CD14-positive monocyte (primary cell): ENCODE data around the gene SMG6. TPM values are rescaled to one million over a fixed set of nuclear protein-coding genes. Genes with fewer than 3 reads are reported as not detected.

Experiments used
- DNase-seq, 3 donors: peaks; one replicate each; pipeline ENCODE4 v3.0.0-alpha.2; 2011 to 2022
- H2AFZ ChIP-seq: 2 replicates; pipeline ENCODE4 v1.6.0; 2012; ENCODE audit warnings: mild to moderate bottlenecking, low read depth, low read length, inconsistent platforms; ENCODE audit not compliant: insufficient read depth, poor library complexity, severe bottlenecking
- H3K27ac ChIP-seq, 2 donors: 1 replicate in 1 of 2; 2 replicates in 1 of 2; pipeline ENCODE4 v1.5.1; 2012 to 2013; ENCODE audit warnings: low read length in 2 of 2, control low read depth in 1 of 2, inconsistent platforms in 1 of 2, low read depth in 1 of 2, mild to moderate bottlenecking in 1 of 2
- H3K27me3 ChIP-seq, 2 donors: one replicate each; pipeline versions ENCODE4 v1.6.0 to v1.6.1; 2011 to 2013; ENCODE audit warnings: low read length in 2 of 2; ENCODE audit not compliant: control insufficient read depth in 2 of 2, insufficient read depth in 2 of 2
- H3K36me3 ChIP-seq, 2 donors: replicated peaks in 1 of 2; 1 replicate in 1 of 2; 2 replicates in 1 of 2; pipeline versions ENCODE4 v1.5.1 to v1.6.1; 2012 to 2013; ENCODE audit warnings: low read length in 2 of 2, control low read depth in 1 of 2, inconsistent platforms in 1 of 2, mild to moderate bottlenecking in 1 of 2; ENCODE audit not compliant: insufficient read depth in 2 of 2, control insufficient read depth in 1 of 2
- H3K4me1 ChIP-seq, 2 donors: 1 replicate in 1 of 2; 2 replicates in 1 of 2; pipeline versions ENCODE4 v1.5.1 to v1.6.1; 2012 to 2013; ENCODE audit warnings: low read length in 2 of 2, control low read depth in 1 of 2, inconsistent platforms in 1 of 2, mild to moderate bottlenecking in 1 of 2, moderate library complexity in 1 of 2; ENCODE audit not compliant: insufficient read depth in 2 of 2, control insufficient read depth in 1 of 2
- H3K4me2 ChIP-seq: replicated peaks from 2 replicates; pipeline ENCODE3; 2012; ENCODE audit warnings: low read length, moderate library complexity, mild to moderate bottlenecking; ENCODE audit not compliant: poor library complexity, severe bottlenecking; ENCODE audit errors: extremely low read depth
- H3K4me3 ChIP-seq, 3 experiments: fragments of 200-600 bp in 1 of 3; sonication (generic) in 1 of 3; replicated peaks in 1 of 3; 1 replicate in 2 of 3; 2 replicates in 1 of 3; pipeline ENCODE4 v1.5.1; 2011 to 2013; ENCODE audit warnings: low read length in 3 of 3, mild to moderate bottlenecking in 3 of 3, control low read depth in 2 of 3, low read depth in 2 of 3, inconsistent platforms in 1 of 3, moderate library complexity in 1 of 3
- H3K79me2 ChIP-seq: 2 replicates; pipeline ENCODE4 v1.6.0; 2012; ENCODE audit warnings: mild to moderate bottlenecking, control low read depth, inconsistent platforms, low read length, moderate library complexity; ENCODE audit not compliant: insufficient read depth
- H3K9ac ChIP-seq: 2 replicates; pipeline ENCODE4 v1.6.0; 2017; ENCODE audit warnings: low read length, mild to moderate bottlenecking; ENCODE audit not compliant: insufficient read depth, poor library complexity, severe bottlenecking
- H3K9me3 ChIP-seq, 2 donors: replicated peaks in 1 of 2; 1 replicate in 1 of 2; 2 replicates in 1 of 2; pipeline versions ENCODE4 v1.5.1 to v1.6.1; 2012 to 2013; ENCODE audit warnings: low read length in 2 of 2, control low read depth in 1 of 2; ENCODE audit not compliant: control insufficient read depth in 1 of 2, insufficient read depth in 1 of 2
- H4K20me1 ChIP-seq: 2 replicates; pipeline ENCODE4 v1.6.0; 2012; ENCODE audit warnings: mild to moderate bottlenecking, low read length, control low read depth, moderate library complexity; ENCODE audit not compliant: insufficient read depth
- H3K27ac Mint-ChIP-seq, 7 donors: one replicate each; pipeline ENCODE4 v1.8.0; 2020; ENCODE audit warnings: mild to moderate bottlenecking in 7 of 7, mixed read lengths in 7 of 7, moderate library complexity in 6 of 7, inconsistent platforms in 2 of 7
- H3K27me3 Mint-ChIP-seq, 3 donors: one replicate each; pipeline ENCODE4 v1.8.0; 2021 to 2022; ENCODE audit warnings: low read depth in 3 of 3, mild to moderate bottlenecking in 3 of 3, mixed read lengths in 3 of 3, moderate library complexity in 3 of 3, inconsistent platforms in 1 of 3
- H3K36me3 Mint-ChIP-seq, 2 donors: one replicate each; pipeline ENCODE4 v1.8.0; 2020; ENCODE audit warnings: mixed read lengths in 2 of 2, inconsistent platforms in 1 of 2, mild to moderate bottlenecking in 1 of 2
- H3K4me1 Mint-ChIP-seq: one replicate; pipeline ENCODE4 v1.8.0; 2020; ENCODE audit warnings: mild to moderate bottlenecking, mixed read lengths
- H3K4me3 Mint-ChIP-seq, 2 donors: one replicate each; pipeline ENCODE4 v1.8.0; 2020; ENCODE audit warnings: mild to moderate bottlenecking in 2 of 2, mixed read lengths in 2 of 2, moderate library complexity in 1 of 2
- H3K9me3 Mint-ChIP-seq, 7 donors: one replicate each; pipeline ENCODE4 v1.8.0; 2020 to 2022; ENCODE audit warnings: mixed read lengths in 7 of 7, mild to moderate bottlenecking in 6 of 7, moderate library complexity in 6 of 7, inconsistent platforms in 2 of 7
- WGBS: methylation state at CpG from one replicate; pipeline ENCODE4 v1.1.5; 2013; ENCODE audit warnings: missing lambda C conversion rate; ENCODE audit not compliant: insufficient coverage; 5-methylcytosine and 5-hydroxymethylcytosine counted together
- intact Hi-C, 2 donors: fragments of 100-400 bp; cut with micrococcal nuclease; formaldehyde crosslinking; loops; one replicate each; pipeline versions ENCODE4 v1.15.0 to v1.15.1; 2023
- polyA plus RNA-seq, 3 donors: library from polyadenylated mRNA; depleted of rRNA in 1 of 3; unstranded in 2 of 3; stranded (reverse) in 1 of 3; fragments of 300-500 nt in 2 of 3; fragments of >200 nt in 1 of 3; fragmentation: Illumina TruSeq in 2 of 3; gene quantifications; 1 replicate in 2 of 3; 2 replicates in 1 of 3; pipeline ENCODE4 v1.2.3, GENCODE V29; 2012 to 2021
- TF ChIP-seq, protein P1 (sequence below): fragments of 200-600 bp; IDR thresholded peaks from one replicate; pipeline ENCODE4 v1.8.0; 2022; ENCODE audit warnings: antibody characterized with exemption, mild to moderate bottlenecking

The SMG6 gene
- polyA plus RNA-seq, 3 donors, result 0.67 to 7.1 (median 1.1) TPM

DNA sequence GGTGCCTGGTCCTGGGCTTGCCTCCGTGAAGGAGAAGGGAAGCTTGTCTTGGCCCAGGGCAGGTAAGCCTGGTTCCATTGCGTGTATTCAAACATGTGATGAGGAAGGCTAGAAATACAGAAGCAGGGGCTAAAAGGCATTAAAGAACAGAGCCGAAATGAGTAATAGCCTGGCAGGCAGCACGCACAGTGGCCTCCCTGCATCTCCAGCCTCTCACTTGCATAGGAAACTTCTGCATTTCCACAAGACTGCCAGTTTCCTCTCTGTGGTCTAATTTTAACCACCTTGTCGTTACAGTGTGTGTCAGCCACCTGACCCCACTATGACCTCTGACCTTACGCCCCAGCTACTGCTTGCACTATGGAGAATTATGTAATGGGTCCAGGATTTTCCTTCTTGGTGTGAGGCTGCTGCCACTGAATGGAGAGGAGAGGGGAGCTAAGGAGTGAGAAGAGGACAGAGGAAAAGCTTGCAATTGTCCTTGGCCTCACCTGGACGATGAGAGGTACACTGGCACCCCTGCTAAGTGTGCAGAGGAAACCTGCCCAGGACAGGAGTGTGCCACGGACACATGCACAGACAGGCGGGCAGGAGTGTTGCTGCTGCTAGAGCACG lies 215.9 kb downstream of the SMG6 start:
- Histone ChIP-seq H3K9me3 (no peaks in the 10 kb centered on the region), H3K27me3 (peaks cover 0 to 6% of the 10 kb centered on the region in 2 donors), H3K4me3 (peak overlapping the region in 1 of 3 experiments; percentile 74), H3K36me3 (peaks cover 0 to 7% of the 10 kb centered on the region in 2 donors), H3K27ac (peak overlapping the region; percentile 78 to 83), H3K4me2 (peak overlapping the region; percentile 79), H3K79me2 (no peaks in the 10 kb centered on the region), H3K9ac (peak overlapping the region; percentile 35), H2AFZ (no peak overlapping the region), H4K20me1 (no peaks in the 10 kb centered on the region), H3K4me1 (peaks cover 78 to 84% of the 10 kb centered on the region in 2 donors)
- intact Hi-C loops, result loop anchor here in 1 of 2 donors (2.0 to 5.0 kb wide), 2 partner anchors 29 to 70 kb away; no protein-coding TSS in a partner anchor
- H3K4me1 Mint-ChIP-seq, result peaks cover 82% of the 10 kb centered on the region
- H3K27ac Mint-ChIP-seq, result peak overlapping the region; percentile 60 to 93 (median 89)
- TF ChIP-seq, protein P1, sequence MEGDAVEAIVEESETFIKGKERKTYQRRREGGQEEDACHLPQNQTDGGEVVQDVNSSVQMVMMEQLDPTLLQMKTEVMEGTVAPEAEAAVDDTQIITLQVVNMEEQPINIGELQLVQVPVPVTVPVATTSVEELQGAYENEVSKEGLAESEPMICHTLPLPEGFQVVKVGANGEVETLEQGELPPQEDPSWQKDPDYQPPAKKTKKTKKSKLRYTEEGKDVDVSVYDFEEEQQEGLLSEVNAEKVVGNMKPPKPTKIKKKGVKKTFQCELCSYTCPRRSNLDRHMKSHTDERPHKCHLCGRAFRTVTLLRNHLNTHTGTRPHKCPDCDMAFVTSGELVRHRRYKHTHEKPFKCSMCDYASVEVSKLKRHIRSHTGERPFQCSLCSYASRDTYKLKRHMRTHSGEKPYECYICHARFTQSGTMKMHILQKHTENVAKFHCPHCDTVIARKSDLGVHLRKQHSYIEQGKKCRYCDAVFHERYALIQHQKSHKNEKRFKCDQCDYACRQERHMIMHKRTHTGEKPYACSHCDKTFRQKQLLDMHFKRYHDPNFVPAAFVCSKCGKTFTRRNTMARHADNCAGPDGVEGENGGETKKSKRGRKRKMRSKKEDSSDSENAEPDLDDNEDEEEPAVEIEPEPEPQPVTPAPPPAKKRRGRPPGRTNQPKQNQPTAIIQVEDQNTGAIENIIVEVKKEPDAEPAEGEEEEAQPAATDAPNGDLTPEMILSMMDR, result no peak
- H3K36me3 Mint-ChIP-seq, result peaks cover 34 to 44% of the 10 kb centered on the region in 2 donors
- H3K27me3 Mint-ChIP-seq, result peaks cover 11 to 35% (median 35%) of the 10 kb centered on the region in 3 donors
- WGBS, result 17% methylated on average over 8 of the region's 10 CpGs
- H3K9me3 Mint-ChIP-seq, result peaks cover 0 to 2% (median 0%) of the 10 kb centered on the region in 7 donors
- peak; percentile 96 to 99 (median 98) for DNase-seq
- peak overlapping the region; percentile 58 to 76 for H3K4me3 Mint-ChIP-seq

DNA sequence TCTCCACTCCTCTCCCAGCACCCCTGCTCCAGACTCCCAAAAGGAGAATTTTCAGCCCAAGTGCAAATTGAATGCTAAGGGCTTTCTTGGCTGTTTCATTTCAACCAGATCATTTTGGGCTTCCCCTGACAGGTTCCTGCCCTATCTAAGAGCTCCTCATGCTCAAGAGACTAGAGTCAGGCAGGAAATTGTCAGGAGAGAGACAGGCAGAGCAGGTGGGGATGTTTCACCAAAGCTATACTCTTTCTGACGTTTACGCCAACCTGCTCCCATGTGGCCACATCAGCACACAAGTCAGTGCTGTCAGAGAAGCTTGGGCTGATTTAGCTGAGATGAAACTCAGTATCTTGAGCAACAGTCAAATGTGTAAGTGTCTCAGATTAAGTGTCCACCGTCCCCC lies 217.3 kb downstream of the SMG6 start:
- peaks cover 88% of the 10 kb centered on the region for H3K4me1 Mint-ChIP-seq
- H3K9ac ChIP-seq, result peak overlapping the region; percentile 35
- peaks cover 82 to 91% of the 10 kb centered on the region in 2 donors for H3K4me1 ChIP-seq

More for the DNA sequence above, 217.3 kb downstream of the SMG6 start:
- DNase-seq, result no peak
- Histone ChIP-seq H3K27me3 (peaks cover 0 to 6% of the 10 kb centered on the region in 2 donors), H3K4me2 (no peak overlapping the region), H4K20me1 (no peaks in the 10 kb centered on the region), H3K9me3 (no peaks in the 10 kb centered on the region), H2AFZ (no peak overlapping the region), H3K36me3 (peaks cover 4 to 20% of the 10 kb centered on the region in 2 donors), H3K27ac (no peak overlapping the region), H3K4me3 (no peak overlapping the region), H3K79me2 (no peaks in the 10 kb centered on the region)
- Mint-ChIP-seq H3K9me3 (peaks cover 0 to 2% (median 0%) of the 10 kb centered on the region in 7 donors), H3K27me3 (peaks cover 16 to 40% (median 34%) of the 10 kb centered on the region in 3 donors), H3K4me3 (peak overlapping the region in 1 of 2 donors; percentile 67), H3K36me3 (peaks cover 39 to 51% of the 10 kb centered on the region in 2 donors), H3K27ac (peak overlapping the region in 5 of 7 donors; percentile 75 to 93 (median 89))
- TF ChIP-seq, protein P1, result no peak
- intact Hi-C loops, result loop anchor here in 1 of 2 donors (2.0 to 5.0 kb wide), 2 partner anchors 28 to 71 kb away; no protein-coding TSS in a partner anchor
- 67% methylated on average over 1 of the region's 3 CpGs for WGBS
